DOHH2 (cell line): ENCODE data around the gene TTC9B.

ENCODE experiments used
- EZH2phosphoT487 ChIP-seq: fragments of 200-600 bp; sonication (generic); IDR thresholded peaks from 2 replicates; pipeline ENCODE4 v1.6.1; 2017; ENCODE audit warnings: borderline replicate concordance, mild to moderate bottlenecking, antibody characterized with exemption, low read length, moderate library complexity, mixed read lengths
- TF ChIP-seq, protein P1 (sequence below): fragments of 200-600 bp; sonication (generic); IDR thresholded peaks from one replicate; pipeline ENCODE4 v1.5.1; 2014; ENCODE audit warnings: antibody characterized with exemption, mild to moderate bottlenecking, low read depth, low read length; ENCODE audit not compliant: poor library complexity, severe bottlenecking

DNA sequence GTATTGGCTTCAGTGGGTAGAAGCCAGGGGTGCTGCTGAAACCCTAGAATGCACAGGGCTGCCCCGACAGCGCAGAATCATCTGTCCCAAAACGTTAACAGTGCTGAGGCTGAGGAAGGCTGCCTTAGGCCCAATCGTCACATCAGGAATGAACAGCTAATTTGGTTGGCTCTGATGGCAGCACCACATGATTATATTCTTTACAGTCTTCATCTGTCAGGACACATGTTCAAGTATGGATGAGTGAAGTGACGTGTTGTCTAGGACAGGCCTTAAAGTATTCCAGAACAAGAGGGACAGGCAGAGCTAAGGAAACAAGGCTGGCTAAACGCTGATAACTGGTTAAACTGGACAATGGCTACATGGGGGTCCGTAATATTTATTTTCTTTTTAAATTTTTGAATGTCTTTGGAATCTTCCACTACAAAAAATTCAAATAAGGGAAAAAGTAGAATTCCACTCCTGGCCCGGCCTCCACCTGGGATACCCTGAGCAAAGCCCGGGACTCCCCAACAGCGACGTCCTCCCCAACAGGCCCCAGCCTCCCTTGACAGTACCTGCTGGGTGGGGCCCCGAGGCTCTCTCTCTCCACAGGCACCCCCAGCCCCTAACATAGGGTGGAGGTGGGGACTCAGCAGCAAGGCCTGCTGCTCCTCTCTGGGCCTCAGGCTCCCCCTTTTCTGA, 23.1 kb upstream of the TTC9B start:
- TF ChIP-seq, protein P1, sequence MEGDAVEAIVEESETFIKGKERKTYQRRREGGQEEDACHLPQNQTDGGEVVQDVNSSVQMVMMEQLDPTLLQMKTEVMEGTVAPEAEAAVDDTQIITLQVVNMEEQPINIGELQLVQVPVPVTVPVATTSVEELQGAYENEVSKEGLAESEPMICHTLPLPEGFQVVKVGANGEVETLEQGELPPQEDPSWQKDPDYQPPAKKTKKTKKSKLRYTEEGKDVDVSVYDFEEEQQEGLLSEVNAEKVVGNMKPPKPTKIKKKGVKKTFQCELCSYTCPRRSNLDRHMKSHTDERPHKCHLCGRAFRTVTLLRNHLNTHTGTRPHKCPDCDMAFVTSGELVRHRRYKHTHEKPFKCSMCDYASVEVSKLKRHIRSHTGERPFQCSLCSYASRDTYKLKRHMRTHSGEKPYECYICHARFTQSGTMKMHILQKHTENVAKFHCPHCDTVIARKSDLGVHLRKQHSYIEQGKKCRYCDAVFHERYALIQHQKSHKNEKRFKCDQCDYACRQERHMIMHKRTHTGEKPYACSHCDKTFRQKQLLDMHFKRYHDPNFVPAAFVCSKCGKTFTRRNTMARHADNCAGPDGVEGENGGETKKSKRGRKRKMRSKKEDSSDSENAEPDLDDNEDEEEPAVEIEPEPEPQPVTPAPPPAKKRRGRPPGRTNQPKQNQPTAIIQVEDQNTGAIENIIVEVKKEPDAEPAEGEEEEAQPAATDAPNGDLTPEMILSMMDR = no peak
- TF ChIP-seq EZH2phosphoT487 = no peak
